ENCODE measurements around the gene NEMF.
A peak's percentile ranks its signal among the peaks of the same experiment; 100 is the strongest.
"Not testable (repeated sequence)": the region's sequence is repeated elsewhere in the genome, so short reads cannot be mapped to it uniquely, and the experiment has no call there.

NEMF gene

GRCh38 chr14:49879646-49880204, 27.1 kb upstream of the NEMF start:
- DNase-seq: peak; percentile 78

DNA sequence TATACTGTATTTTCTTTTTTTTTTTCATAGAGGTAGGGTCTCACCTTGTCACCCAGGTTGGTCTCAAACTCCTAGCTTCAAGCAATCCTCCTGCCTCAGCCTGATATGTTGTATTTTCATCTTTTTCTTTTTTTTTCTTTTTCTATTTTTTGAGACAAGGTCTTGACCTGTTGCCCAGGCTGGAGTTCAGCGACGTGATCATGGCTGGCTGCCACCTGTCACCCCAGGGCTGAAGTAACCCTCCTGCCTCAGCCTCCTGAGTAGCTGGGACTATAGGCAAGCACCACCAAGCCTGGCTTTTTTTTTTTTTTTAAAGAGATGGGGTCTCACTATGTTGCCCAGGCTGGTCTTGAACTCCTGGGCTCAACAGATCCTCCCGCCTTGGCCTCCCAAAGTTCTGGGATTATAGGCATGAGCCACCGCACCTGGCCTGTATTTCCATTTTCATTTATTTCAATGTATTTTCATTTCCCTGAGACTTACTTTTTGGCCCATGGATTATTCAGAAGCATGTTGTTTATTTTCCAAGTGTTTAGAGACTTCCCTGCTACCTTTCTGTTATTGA, 24.1 kb upstream of the NEMF start:
- no peak for DNase-seq

- no peak for DNase-seq
Observed at GRCh38 chr14:49875640-49876198, 23.1 kb upstream of the NEMF start.

DNA sequence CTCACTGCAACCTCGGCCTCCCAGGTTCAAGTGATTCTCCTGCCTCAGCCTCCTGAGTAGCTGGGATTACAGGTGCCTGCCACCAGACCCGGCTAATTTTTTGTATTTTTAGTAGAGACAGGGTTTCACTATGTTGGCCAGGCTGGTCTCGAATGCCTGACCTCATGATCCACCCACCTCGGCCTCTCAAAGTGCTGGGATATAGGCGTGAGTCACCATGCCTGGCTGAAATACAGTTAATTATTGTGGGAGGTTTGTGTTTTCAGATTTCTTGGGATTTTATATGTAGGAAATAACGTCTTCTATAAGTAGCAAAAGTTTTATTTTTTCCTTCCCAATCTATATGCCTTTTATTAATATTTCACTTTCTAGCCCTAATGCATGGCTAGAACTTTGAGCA, 21.0 kb upstream of the NEMF start:
- DNase-seq: not testable (repeated sequence)

DNA sequence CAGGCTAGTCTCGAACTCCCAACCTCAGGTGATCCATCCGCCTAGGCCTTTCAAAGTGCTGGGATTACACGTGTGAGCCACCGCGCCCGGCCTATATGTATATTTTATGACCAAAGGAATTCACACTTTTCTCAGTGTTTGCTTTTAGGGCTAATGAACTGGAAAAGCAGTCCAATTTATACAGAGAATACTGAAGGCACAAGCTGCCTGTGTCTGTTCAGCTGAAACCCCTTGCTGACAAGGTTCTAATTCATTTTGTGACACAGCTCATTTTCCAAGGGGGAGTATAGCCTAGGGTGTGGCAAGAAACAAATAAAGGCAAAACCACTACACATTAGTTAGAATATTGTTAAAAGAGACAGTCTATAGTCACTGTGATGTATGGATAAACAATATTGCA, 18.3 kb upstream of the NEMF start:
- no peak for DNase-seq

DNA sequence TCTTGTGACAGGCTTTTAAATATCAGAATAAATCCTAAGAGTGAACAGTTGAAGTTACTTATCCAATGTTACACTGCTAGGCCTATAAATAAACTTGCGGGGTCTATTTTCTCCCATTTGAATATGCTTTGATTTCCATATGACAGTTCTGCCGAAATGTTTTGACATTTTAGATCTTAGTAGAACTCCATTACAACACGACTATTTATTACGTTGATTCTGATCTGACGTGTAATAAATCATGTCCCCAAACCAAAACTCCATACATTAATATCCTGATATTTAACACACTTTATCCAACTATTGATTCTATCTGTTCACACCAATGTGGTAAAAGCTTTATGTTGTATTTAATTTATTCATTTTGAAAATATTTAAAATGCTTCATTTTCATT, 16.1 kb upstream of the NEMF start:
- no peak for DNase-seq

GRCh38 chr14:49867831-49868719, 15.5 kb upstream of the NEMF start:
- peak; percentile 98 for DNase-seq

GRCh38 chr14:49865431-49865859, 12.9 kb upstream of the NEMF start:
- peak; percentile 80 for DNase-seq

DNA sequence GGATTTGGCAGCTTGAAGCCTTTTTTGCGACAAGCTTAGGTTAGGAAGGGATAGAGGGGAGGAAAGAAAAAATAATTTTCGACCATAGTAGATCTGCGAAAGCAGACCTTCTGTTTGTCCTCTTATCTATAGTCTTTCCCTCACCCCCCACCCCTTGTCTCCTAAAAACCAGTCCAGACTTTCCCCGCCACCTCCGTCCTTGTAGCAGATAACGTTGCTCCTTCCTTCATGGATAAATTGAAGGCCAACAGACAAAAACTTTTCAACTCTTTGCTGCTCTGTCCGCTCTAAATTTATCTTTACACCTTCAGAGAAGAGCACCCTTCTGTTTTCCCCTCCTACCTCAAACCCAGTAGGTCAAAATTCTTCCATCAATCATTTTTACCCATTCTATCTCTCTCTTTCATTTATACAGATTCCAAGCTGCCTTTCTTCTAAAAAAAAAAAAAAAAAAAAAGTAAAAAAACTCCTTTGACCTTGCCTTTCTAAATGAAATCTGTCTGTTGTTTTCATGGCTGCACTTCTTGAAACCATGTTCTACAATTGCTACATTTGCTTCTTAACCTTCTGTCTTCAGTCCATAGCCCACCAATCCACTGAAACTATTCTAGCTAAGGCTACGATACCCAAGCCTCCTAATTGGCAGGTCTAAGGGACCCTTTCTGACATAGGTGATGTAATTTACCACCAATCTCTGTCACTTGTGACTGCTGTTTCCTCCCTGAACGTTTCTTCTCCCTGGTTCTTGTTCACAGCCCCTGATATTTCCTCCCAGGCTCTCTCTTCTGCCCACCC, 11.1 kb upstream of the NEMF start:
- DNase-seq: peak; percentile 43

- peak; percentile 84 for DNase-seq
Observed at GRCh38 chr14:49862089-49862673, 9.6 kb upstream of the NEMF start.

GRCh38 chr14:49861699-49862088, 9.1 kb upstream of the NEMF start:
- peak; percentile 73 for DNase-seq

GRCh38 chr14:49860988-49861698, 8.6 kb upstream of the NEMF start:
- no peak for DNase-seq

- DNase-seq: no peak
Observed at GRCh38 chr14:49858383-49858782, 5.8 kb upstream of the NEMF start.

DNA sequence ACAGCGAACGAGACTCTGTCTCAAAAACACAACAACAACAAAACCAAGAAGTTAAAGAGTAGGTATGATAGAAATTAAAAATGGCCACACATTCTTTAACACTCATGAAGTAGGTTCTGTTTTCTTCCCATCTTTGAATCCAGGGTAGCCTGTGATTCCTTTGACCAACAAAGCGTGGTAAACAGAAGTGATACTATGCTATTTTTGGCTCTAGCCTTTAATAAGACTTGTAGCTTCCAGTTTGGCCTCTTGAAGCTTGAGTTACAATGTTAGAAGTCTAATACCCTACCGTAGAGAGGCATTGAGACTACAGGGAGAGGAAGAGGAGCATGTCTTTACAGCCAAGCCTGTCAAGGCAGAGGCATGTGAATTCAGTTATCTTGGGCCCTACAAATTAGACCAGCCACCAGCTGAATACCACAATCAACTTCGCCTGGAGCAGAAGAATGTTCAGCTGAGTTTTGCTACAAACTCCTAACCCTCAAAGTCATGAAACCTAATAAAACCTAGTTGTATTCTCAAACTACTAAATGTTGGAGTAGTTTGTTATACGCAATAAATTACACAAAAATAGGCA, 4.9 kb upstream of the NEMF start:
- DNase-seq: no peak

GRCh38 chr14:49853572-49854375, 1.2 kb upstream of the NEMF start:
- peak; percentile 84 for DNase-seq

GRCh38 chr14:49853158-49853477, 530 bp upstream of the NEMF start:
- DNase-seq: no peak

GRCh38 chr14:49851813-49852212, 775 bp downstream of the NEMF start:
- DNase-seq: no peak

GRCh38 chr14:49849213-49849847, 3.3 kb downstream of the NEMF start:
- DNase-seq: no peak

GRCh38 chr14:49828640-49829039, 23.9 kb downstream of the NEMF start:
- no peak for DNase-seq

DNA sequence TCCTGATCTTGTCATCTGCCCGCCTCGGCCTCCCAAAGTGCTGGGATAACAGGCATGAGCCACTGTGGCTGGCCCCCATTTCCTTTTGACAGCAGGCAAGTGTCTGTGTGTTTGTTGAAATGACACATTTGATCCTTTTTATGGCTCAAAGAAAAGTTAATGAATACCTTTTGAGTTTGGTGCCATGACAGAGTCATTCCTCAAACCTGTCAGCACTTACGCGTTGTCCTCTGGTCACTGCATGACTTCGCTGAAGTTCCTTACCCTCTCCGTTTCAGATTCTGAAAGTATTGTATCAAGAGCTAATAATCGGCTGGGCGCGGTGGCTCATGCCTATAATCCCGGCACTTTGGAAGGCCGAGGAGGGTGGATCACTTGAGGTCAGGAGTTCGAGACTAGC, 32.4 kb downstream of the NEMF start:
- DNase-seq: no peak
